Spleen (tissue), 7 donors: ENCODE results near the gene CGAS.
"Not testable (repeated sequence)": the region's sequence is repeated elsewhere in the genome, so short reads cannot be mapped to it uniquely, and the experiment has no call there.

ENCODE experiments used
- POLR2A ChIP-seq, 3 donors: fragments of 450-650 bp; IDR thresholded peaks; one replicate each; pipeline ENCODE4 v1.5.1; 2017; ENCODE audit warnings: antibody characterized with exemption in 3 of 3, mild to moderate bottlenecking in 1 of 3
- POLR2AphosphoS5 ChIP-seq, 3 donors: sonication (generic); formaldehyde crosslinking; IDR thresholded peaks; one replicate each; pipeline ENCODE4 v1.5.1; 2017; ENCODE audit warnings: antibody characterized with exemption in 3 of 3
- TF ChIP-seq, protein P1 (sequence below), 11 experiments: fragments of 200-600 bp in 7 of 11; fragments of 450-650 bp in 4 of 11; sonication (generic) in 4 of 11; IDR thresholded peaks in 8 of 11; conservative IDR thresholded peaks in 3 of 11; 1 replicate in 7 of 11; 2 replicates in 4 of 11; pipeline versions ENCODE4 v1.4.0 to v1.8.0; 2016 to 2021; ENCODE audit warnings: antibody characterized with exemption in 11 of 11, inconsistent platforms in 4 of 11, mild to moderate bottlenecking in 1 of 11
- donor health status: DM: no; HTN: no; CAD: no; lungs with moderate emphysema.
- donor health status: DM: no; HTN: no; CAD: no.
- donor health status: DM: no; HTN: no; CAD: no.

DNA sequence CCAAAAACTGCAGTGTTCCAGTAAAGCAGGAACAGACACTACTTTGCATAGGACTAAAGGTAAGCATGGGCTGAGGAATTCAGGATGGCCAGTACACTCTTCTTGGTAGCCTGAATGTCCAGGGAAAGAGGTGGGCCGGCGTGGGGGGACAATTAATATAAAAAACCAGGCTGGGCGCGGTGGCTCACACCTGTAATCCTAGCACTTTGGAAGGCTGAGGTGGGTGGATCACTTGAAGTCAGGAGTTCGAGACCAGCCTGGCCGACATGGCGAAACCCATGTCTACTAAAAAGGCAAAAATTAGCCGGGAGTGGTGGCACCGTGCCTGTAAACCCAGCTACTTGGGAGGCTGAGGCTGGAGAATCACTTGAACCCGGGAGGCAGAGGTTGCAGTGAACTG lies 70.6 kb downstream of the CGAS start:
- TF ChIP-seq, protein P1, sequence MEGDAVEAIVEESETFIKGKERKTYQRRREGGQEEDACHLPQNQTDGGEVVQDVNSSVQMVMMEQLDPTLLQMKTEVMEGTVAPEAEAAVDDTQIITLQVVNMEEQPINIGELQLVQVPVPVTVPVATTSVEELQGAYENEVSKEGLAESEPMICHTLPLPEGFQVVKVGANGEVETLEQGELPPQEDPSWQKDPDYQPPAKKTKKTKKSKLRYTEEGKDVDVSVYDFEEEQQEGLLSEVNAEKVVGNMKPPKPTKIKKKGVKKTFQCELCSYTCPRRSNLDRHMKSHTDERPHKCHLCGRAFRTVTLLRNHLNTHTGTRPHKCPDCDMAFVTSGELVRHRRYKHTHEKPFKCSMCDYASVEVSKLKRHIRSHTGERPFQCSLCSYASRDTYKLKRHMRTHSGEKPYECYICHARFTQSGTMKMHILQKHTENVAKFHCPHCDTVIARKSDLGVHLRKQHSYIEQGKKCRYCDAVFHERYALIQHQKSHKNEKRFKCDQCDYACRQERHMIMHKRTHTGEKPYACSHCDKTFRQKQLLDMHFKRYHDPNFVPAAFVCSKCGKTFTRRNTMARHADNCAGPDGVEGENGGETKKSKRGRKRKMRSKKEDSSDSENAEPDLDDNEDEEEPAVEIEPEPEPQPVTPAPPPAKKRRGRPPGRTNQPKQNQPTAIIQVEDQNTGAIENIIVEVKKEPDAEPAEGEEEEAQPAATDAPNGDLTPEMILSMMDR (IDR thresholded peaks at IDR 0.05 in 8 of 11, conservative IDR thresholded peaks at IDR 0.05 in 3 of 11) = not testable (repeated sequence)
- TF ChIP-seq POLR2A, POLR2AphosphoS5 (IDR thresholded peaks at IDR 0.05): not testable (repeated sequence)
